B cell (primary cell): ENCODE measurements around the gene GPD1. TPM values are rescaled to one million over a fixed set of nuclear protein-coding genes. Genes with fewer than 3 reads are reported as not detected.

Experiments used
- ATAC-seq: fragments of 200-7000 bp; cut with Tn5 transposase; one replicate; pipeline ENCODE4 v1.10.0; 2021; ENCODE audit warnings: low read depth, mild to moderate bottlenecking, moderate number of reproducible peaks, moderate library complexity
- CTCF ChIA-PET: fragments of 350-600 bp; sonication (Branson Sonifier 250); formaldehyde crosslinking; loops from one replicate; lab custom pipeline; 2021; ENCODE audit warnings: antibody characterized with exemption, inconsistent platforms; lab: Charles Lee
- POLR2A ChIA-PET: fragments of 350-600 bp; sonication (Branson Sonifier 250); formaldehyde crosslinking; loops from one replicate; lab custom pipeline; 2021; ENCODE audit warnings: antibody characterized with exemption; lab: Charles Lee
- DNase-seq: peaks from one replicate; pipeline ENCODE4 v3.0.0; 2013
- H2AFZ ChIP-seq: 2 replicates; pipeline ENCODE4 v1.6.1; 2012; ENCODE audit warnings: mild to moderate bottlenecking, low read depth, low read length; ENCODE audit not compliant: insufficient read depth, poor library complexity, severe bottlenecking
- H3K27ac ChIP-seq, 2 donors: 1 replicate in 1 of 2; 2 replicates in 1 of 2; pipeline ENCODE4 v1.5.1; 2012 to 2013; ENCODE audit warnings: low read length in 2 of 2, mild to moderate bottlenecking in 2 of 2, moderate library complexity in 1 of 2
- H3K27me3 ChIP-seq, 4 experiments: fragments of 200-600 bp in 1 of 4; sonication (generic) in 1 of 4; replicated peaks in 1 of 4; 1 replicate in 2 of 4; 2 replicates in 2 of 4; pipeline versions ENCODE4 v1.6.1 to v1.7.0; 2013 to 2016; ENCODE audit warnings: low read length in 3 of 4, mild to moderate bottlenecking in 2 of 4, mixed read lengths in 1 of 4, moderate library complexity in 1 of 4; ENCODE audit not compliant: insufficient read depth in 4 of 4, control insufficient read depth in 3 of 4; ENCODE audit errors: control extremely low read depth in 1 of 4
- H3K36me3 ChIP-seq, 2 experiments: replicated peaks in 1 of 2; 1 replicate in 1 of 2; 2 replicates in 1 of 2; pipeline versions ENCODE4 v1.6.1 to v1.7.1; 2013; ENCODE audit warnings: low read length in 1 of 2; ENCODE audit not compliant: insufficient read depth in 2 of 2, control insufficient read depth in 1 of 2; ENCODE audit errors: control extremely low read depth in 1 of 2, extremely low read depth in 1 of 2
- H3K4me1 ChIP-seq, 2 donors: fragments of 200-600 bp in 1 of 2; sonication (generic) in 1 of 2; 1 replicate in 1 of 2; 2 replicates in 1 of 2; pipeline versions ENCODE4 v1.5.1 to v1.6.1; 2013 to 2017; ENCODE audit warnings: low read length in 2 of 2; ENCODE audit not compliant: control insufficient read depth in 2 of 2, insufficient read depth in 2 of 2
- H3K4me2 ChIP-seq: replicated peaks from 2 replicates; pipeline ENCODE3; 2012; ENCODE audit warnings: mild to moderate bottlenecking, low read depth, low read length; ENCODE audit not compliant: poor library complexity, severe bottlenecking
- H3K4me3 ChIP-seq, 5 experiments: fragments of 200-600 bp in 1 of 5; sonication (generic) in 1 of 5; 1 replicate in 3 of 5; 2 replicates in 2 of 5; pipeline versions ENCODE4 v1.5.1 to v1.7.0; 2011 to 2016; ENCODE audit warnings: low read length in 4 of 5, mild to moderate bottlenecking in 4 of 5, low read depth in 2 of 5, control low read depth in 1 of 5, moderate library complexity in 1 of 5; ENCODE audit not compliant: insufficient read depth in 1 of 5; ENCODE audit errors: control extremely low read depth in 1 of 5, extremely low read depth in 1 of 5
- H3K79me2 ChIP-seq: fragments of 200-600 bp; sonication (generic); one replicate; pipeline ENCODE4 v1.6.0; 2016; ENCODE audit warnings: low read length; ENCODE audit not compliant: control insufficient read depth, insufficient read depth
- H3K9ac ChIP-seq: fragments of 200-600 bp; sonication (generic); 2 replicates; pipeline ENCODE4 v1.6.1; 2017; ENCODE audit warnings: mild to moderate bottlenecking, low read length, moderate library complexity
- H3K9me3 ChIP-seq, 3 donors: one replicate each; pipeline versions ENCODE4 v1.6.1 to v1.7.1; 2013; ENCODE audit warnings: low read length in 2 of 3; ENCODE audit not compliant: control insufficient read depth in 2 of 3, insufficient read depth in 1 of 3; ENCODE audit errors: control extremely low read depth in 1 of 3
- H4K20me1 ChIP-seq: 2 replicates; pipeline ENCODE4 v1.6.0; 2012; ENCODE audit warnings: mild to moderate bottlenecking, low read length; ENCODE audit not compliant: insufficient read depth, control insufficient read depth, poor library complexity, severe bottlenecking
- H3K27ac Mint-ChIP-seq: one replicate; pipeline ENCODE4 v1.8.0; 2021; ENCODE audit warnings: mixed read lengths
- H3K27me3 Mint-ChIP-seq: one replicate; pipeline ENCODE4 v1.8.0; 2021; ENCODE audit warnings: mixed read lengths
- H3K4me1 Mint-ChIP-seq: one replicate; pipeline ENCODE4 v1.8.0; 2021; ENCODE audit warnings: mixed read lengths
- H3K4me3 Mint-ChIP-seq: one replicate; pipeline ENCODE4 v1.8.0; 2021; ENCODE audit warnings: mixed read lengths
- H3K9me3 Mint-ChIP-seq: one replicate; pipeline ENCODE4 v1.8.0; 2022; ENCODE audit warnings: mixed read lengths; ENCODE audit not compliant: insufficient read depth
- CTCF ChIP-seq: fragments of 200-600 bp; IDR thresholded peaks from one replicate; pipeline ENCODE4 v1.8.0; 2022; ENCODE audit warnings: antibody characterized with exemption, mild to moderate bottlenecking
- EZH2 ChIP-seq: IDR thresholded peaks from 2 replicates; pipeline ENCODE4 v1.6.1; 2012; ENCODE audit warnings: borderline replicate concordance, low read depth, mild to moderate bottlenecking, moderate library complexity, low read length; ENCODE audit not compliant: insufficient read depth, poor library complexity, severe bottlenecking
- WGBS: methylation state at CpG from one replicate; pipeline ENCODE4 v1.1.5; 2013; ENCODE audit warnings: missing lambda C conversion rate; ENCODE audit not compliant: insufficient coverage; 5-methylcytosine and 5-hydroxymethylcytosine counted together
- intact Hi-C: fragments of 100-400 bp; cut with micrococcal nuclease; formaldehyde crosslinking; loops from one replicate; pipeline ENCODE4 v1.10.0; 2022
- polyA plus RNA-seq: library from polyadenylated mRNA; depleted of rRNA; stranded (reverse); fragments of >200 nt; gene quantifications from 2 replicates; pipeline ENCODE4 v1.2.3, GENCODE V29; 2012
- total RNA-seq, 2 donors: library from RNA; stranded (reverse); fragments of 120-200 nt in 1 of 2; gene quantifications; 1 replicate in 1 of 2; 2 replicates in 1 of 2; pipeline versions ENCODE4 v1.2.3 to v1.2.4, GENCODE V29; 2013 to 2022

The GPD1 gene
- total and polyA plus RNA-seq, 2 donors (not counting 1 experiment from before 2014, with no cell fraction given): 0.54 to 1.1 TPM

- TF ChIP-seq EZH2: no peak
- H3K4me3 Mint-ChIP-seq: no peak overlapping the region
- DNase-seq: no peak
- Histone ChIP-seq H3K4me1 (peaks cover 30 to 54% of the 10 kb centered on the region in 2 donors), H3K4me3 (no peak overlapping the region), H3K4me2 (peak overlapping the region; percentile 86), H3K9ac (no peak overlapping the region), H3K27ac (peak overlapping the region; percentile 81 to 85), H3K9me3 (no peaks in the 10 kb centered on the region), H2AFZ (peak overlapping the region; percentile 81), H3K79me2 (peaks cover 31% of the 10 kb centered on the region), H4K20me1 (peaks cover 5% of the 10 kb centered on the region), H3K36me3 (peaks cover 0 to 13% of the 10 kb centered on the region in 2 experiments), H3K27me3 (no peaks in the 10 kb centered on the region)
- peak overlapping the region; percentile 98 for H3K27ac Mint-ChIP-seq
- no peak for ATAC-seq
- 97% methylated on average over 3 of the region's 3 CpGs for WGBS
- H3K9me3 Mint-ChIP-seq: no peaks in the 10 kb centered on the region
- peaks cover 51% of the 10 kb centered on the region for H3K4me1 Mint-ChIP-seq
- CTCF ChIA-PET: interaction anchor here (1.1 to 14.8 kb wide), 7 partner anchors 20 to 70 kb away, joined by 5 to 343 read pairs (median 18); partner anchors contain the start of genes CERS5 and SMARCD1
- H3K27me3 Mint-ChIP-seq: no peaks in the 10 kb centered on the region
- intact Hi-C loops: no loop called here
- POLR2A ChIA-PET: interaction anchor here (0.6 to 4.3 kb wide), 3 partner anchors 8 to 1256 kb away, joined by 3 to 69 read pairs (median 5); partner anchors contain the start of gene SMARCD1
These were observed 5.5 kb downstream of the GPD1 start for GRCh38 chr12:50109319-50109718.

- Histone ChIP-seq H3K27me3 (no peaks in the 10 kb centered on the region), H3K27ac (peak overlapping the region; percentile 81 to 85), H4K20me1 (peaks cover 9% of the 10 kb centered on the region), H3K79me2 (peaks cover 38% of the 10 kb centered on the region), H3K9ac (peak overlapping the region; percentile 53), H3K9me3 (no peaks in the 10 kb centered on the region), H3K4me1 (peaks cover 30 to 57% of the 10 kb centered on the region in 2 donors), H2AFZ (peak overlapping the region; percentile 81), H3K4me3 (peak overlapping the region in 4 of 5 experiments; percentile 40 to 58 (median 49)), H3K36me3 (peaks cover 0 to 15% of the 10 kb centered on the region in 2 experiments), H3K4me2 (peak overlapping the region; percentile 86)
- TF ChIP-seq EZH2 (no peak), CTCF (no peak)
- no peak for ATAC-seq
- Mint-ChIP-seq H3K27me3 (no peaks in the 10 kb centered on the region), H3K27ac (peak overlapping the region; percentile 98), H3K4me3 (peak overlapping the region; percentile 96), H3K9me3 (no peaks in the 10 kb centered on the region), H3K4me1 (peaks cover 53% of the 10 kb centered on the region)
- CTCF ChIA-PET: interaction anchor here (0.5 to 14.8 kb wide), 19 partner anchors 10 to 875 kb away, joined by 3 to 343 read pairs (median 6); partner anchors contain the start of genes CERS5, NCKAP5L, RACGAP1 and SMARCD1
- POLR2A ChIA-PET: interaction anchor here (0.5 to 4.3 kb wide), 8 partner anchors 25 to 944 kb away, joined by 3 to 69 read pairs (median 4); partner anchors contain the start of genes CERS5, SMARCD1 and TMBIM6
- peak; percentile 57 for DNase-seq
- intact Hi-C loops: loop anchor here (5.0 kb wide), 1 partner anchor 923 kb away; the partner anchor contains the start of gene TUBA1A
- 4% methylated on average over 4 of the region's 8 CpGs for WGBS
These were observed 6.4 kb downstream of the GPD1 start for GRCh38 chr12:50110127-50110761.
